Psoas muscle (tissue), 8 donors: ENCODE results near the gene C5AR1. TPM values are rescaled to one million over a fixed set of nuclear protein-coding genes. Genes with fewer than 3 reads are reported as not detected.

Experiments used
- ATAC-seq, 4 donors: fragments of 200-7000 bp; cut with Tn5 transposase; one replicate each; pipeline ENCODE4 v1.9.1; 2020; ENCODE audit warnings: moderate library complexity in 3 of 4, mild to moderate bottlenecking in 2 of 4
- DNase-seq, 2 donors: peaks; one replicate each; pipeline ENCODE4 v3.0.0-alpha.2; 2020
- H3K27ac ChIP-seq: fragments of 200-600 bp; one replicate; pipeline ENCODE4 v1.8.0; 2022
- H3K27me3 ChIP-seq, 3 donors: fragments of 200-600 bp in 1 of 3; one replicate each; pipeline versions ENCODE4 v1.6.1 to v1.8.0; 2013 to 2022; ENCODE audit warnings: low read length in 2 of 3, mild to moderate bottlenecking in 2 of 3, moderate library complexity in 1 of 3; ENCODE audit not compliant: insufficient read depth in 3 of 3
- H3K36me3 ChIP-seq, 2 donors: fragments of 200-600 bp in 1 of 2; one replicate each; pipeline versions ENCODE4 v1.6.1 to v1.8.0; 2013 to 2022; ENCODE audit warnings: low read depth in 1 of 2, mild to moderate bottlenecking in 1 of 2, moderate library complexity in 1 of 2; ENCODE audit not compliant: insufficient read depth in 1 of 2
- H3K4me1 ChIP-seq: fragments of 200-600 bp; one replicate; pipeline ENCODE4 v1.8.0; 2022
- H3K4me3 ChIP-seq: fragments of 200-600 bp; one replicate; pipeline ENCODE4 v1.8.0; 2022; ENCODE audit warnings: mild to moderate bottlenecking
- H3K9me3 ChIP-seq: fragments of 200-600 bp; one replicate; pipeline ENCODE4 v1.8.0; 2022
- WGBS, 3 donors: extraction: QIAGEN DNeasy Blood & Tissue Kit; methylation state at CpG; one replicate each; pipeline versions ENCODE4 v1.1.6 to v1.1.7; 2013; 5-methylcytosine and 5-hydroxymethylcytosine counted together
- intact Hi-C, 2 donors: fragments of 100-400 bp; cut with DNase I; formaldehyde crosslinking; loops; one replicate each; pipeline versions ENCODE4 v1.11.0 to v1.14.2; 2022
- polyA plus RNA-seq, 3 donors: library from polyadenylated mRNA; stranded (reverse); fragments of 200-250 nt; gene quantifications; one replicate each; pipeline ENCODE4 v1.2.3, GENCODE V29; 2013
- total RNA-seq, 4 donors: library from RNA; stranded (reverse); fragmentation: NEBNext Ultra II Directional in 2 of 4; extraction: Animal tissue kit (Norgen Biotek cat#: 25700) in 2 of 4; gene quantifications; one replicate each; pipeline versions ENCODE4 v1.2.1 to v1.2.4, GENCODE V29; 2021 to 2023
- TF ChIP-seq, protein P1 (sequence below): fragments of 200-600 bp; IDR thresholded peaks from one replicate; pipeline ENCODE4 v1.8.0; 2022; ENCODE audit warnings: antibody characterized with exemption
- donor health status: healthy with polysubstance abuse.
- donor health status: DM: no; HTN: no; CAD: no; lungs with moderate emphysema.
- donor health status: Bipolar disorder and iron deficiency.
- donor health status: healthy.
- donor health status: DM: yes; HTN: yes; CAD: no.
- donor health status: DM: no; HTN: no; CAD: no.
- donor health status: DM: no; HTN: no; CAD: no.
- donor health status: DM: yes; HTN: yes; CAD: no.

The C5AR1 gene
- total and polyA plus RNA-seq, 7 donors, result 0.64 to 6.3 (median 2.4) TPM

DNA sequence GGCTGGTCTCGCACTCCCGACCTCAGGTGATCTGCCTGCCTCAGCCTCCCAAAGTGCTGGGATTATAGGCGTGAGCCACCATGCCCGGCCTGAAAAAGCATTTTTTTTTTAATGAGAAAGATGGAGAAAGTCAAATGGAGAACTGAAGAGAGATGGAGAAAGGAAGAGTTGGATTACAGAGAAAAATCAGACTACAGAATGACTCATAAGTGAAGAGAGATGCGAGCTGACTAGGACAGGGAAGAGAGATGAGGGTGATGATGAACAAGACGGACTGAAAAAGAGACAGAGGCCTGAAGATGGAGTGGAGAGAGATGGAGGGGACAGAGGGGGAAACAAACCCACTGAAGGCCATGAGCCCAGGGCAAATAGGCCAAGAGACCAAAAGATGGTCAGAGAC is 41.0 kb downstream of the C5AR1 start:
- Histone ChIP-seq H3K36me3 (peaks cover 2 to 31% of the 10 kb centered on the region in 2 donors), H3K27me3 (no peaks in the 10 kb centered on the region), H3K4me1 (peaks cover 5% of the 10 kb centered on the region), H3K27ac (no peak overlapping the region), H3K9me3 (no peaks in the 10 kb centered on the region), H3K4me3 (no peak overlapping the region)
- no peak for DNase-seq
- no peak for ATAC-seq
- intact Hi-C loops, result no loop called here
- 87 to 90% (median 90%) methylated on average over 6 of the region's 6 CpGs for WGBS, 3 donors
- TF ChIP-seq, protein P1, sequence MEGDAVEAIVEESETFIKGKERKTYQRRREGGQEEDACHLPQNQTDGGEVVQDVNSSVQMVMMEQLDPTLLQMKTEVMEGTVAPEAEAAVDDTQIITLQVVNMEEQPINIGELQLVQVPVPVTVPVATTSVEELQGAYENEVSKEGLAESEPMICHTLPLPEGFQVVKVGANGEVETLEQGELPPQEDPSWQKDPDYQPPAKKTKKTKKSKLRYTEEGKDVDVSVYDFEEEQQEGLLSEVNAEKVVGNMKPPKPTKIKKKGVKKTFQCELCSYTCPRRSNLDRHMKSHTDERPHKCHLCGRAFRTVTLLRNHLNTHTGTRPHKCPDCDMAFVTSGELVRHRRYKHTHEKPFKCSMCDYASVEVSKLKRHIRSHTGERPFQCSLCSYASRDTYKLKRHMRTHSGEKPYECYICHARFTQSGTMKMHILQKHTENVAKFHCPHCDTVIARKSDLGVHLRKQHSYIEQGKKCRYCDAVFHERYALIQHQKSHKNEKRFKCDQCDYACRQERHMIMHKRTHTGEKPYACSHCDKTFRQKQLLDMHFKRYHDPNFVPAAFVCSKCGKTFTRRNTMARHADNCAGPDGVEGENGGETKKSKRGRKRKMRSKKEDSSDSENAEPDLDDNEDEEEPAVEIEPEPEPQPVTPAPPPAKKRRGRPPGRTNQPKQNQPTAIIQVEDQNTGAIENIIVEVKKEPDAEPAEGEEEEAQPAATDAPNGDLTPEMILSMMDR, result no peak

DNA sequence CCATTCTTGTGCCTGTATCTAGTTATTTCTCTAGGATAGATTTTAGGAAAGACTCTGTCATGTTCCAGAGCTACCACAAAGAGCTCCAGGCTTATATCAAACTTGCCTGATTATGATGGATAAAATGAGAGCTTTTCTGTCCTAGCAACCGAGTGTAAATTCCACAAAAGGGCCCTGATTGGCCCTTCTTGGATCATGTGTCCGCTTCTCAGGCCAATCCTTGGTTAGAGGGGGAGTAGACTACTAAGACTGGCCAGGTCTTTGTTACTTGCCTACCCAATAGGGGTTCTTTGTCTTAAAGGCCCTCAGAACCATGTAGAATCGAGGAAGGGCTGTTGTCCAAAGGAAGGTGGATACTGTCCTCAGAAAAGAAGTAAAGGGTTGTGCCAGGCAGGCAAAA is 41.9 kb downstream of the C5AR1 start:
- peaks cover 5% of the 10 kb centered on the region for H3K4me1 ChIP-seq
- H3K36me3 ChIP-seq, result peaks cover 5 to 40% of the 10 kb centered on the region in 2 donors
- H3K4me3 ChIP-seq, result no peak overlapping the region
- TF ChIP-seq, protein P1, result no peak
- no peaks in the 10 kb centered on the region for H3K27me3 ChIP-seq
- intact Hi-C loops, result no loop called here
- no peaks in the 10 kb centered on the region for H3K9me3 ChIP-seq
- H3K27ac ChIP-seq, result no peak overlapping the region
- ATAC-seq (no peak), DNase-seq (no peak)
- 73 to 80% (median 76%) methylated on average over 3 of the region's 3 CpGs for WGBS, 3 donors

DNA sequence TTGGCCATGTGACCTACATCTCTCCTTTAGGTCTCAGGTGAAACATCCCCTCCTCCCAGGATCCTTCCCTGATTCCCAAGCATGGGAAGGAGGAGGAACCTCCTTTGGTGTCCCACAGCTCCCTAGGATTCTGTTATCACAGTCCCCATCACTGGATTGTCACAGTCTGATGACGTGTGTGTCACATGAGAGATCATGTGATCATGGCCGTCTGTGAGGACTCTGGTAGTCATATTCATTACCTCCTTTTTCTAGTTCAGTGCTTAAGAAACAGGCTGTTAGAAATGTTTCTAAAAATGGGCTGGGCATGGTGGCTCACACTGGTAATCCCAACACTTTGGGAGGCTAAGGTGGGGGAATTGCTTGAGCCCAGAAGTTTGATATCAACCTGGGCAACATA is 42.4 kb downstream of the C5AR1 start:
- no peak for ATAC-seq
- Histone ChIP-seq H3K9me3 (no peaks in the 10 kb centered on the region), H3K4me3 (no peak overlapping the region), H3K4me1 (peaks cover 5% of the 10 kb centered on the region), H3K36me3 (peaks cover 8 to 46% of the 10 kb centered on the region in 2 donors), H3K27me3 (no peaks in the 10 kb centered on the region), H3K27ac (no peak overlapping the region)
- intact Hi-C loops, result no loop called here
- 50 to 67% (median 64%) methylated on average over 2 of the region's 2 CpGs for WGBS, 3 donors
- TF ChIP-seq, protein P1, result no peak
- no peak for DNase-seq

DNA sequence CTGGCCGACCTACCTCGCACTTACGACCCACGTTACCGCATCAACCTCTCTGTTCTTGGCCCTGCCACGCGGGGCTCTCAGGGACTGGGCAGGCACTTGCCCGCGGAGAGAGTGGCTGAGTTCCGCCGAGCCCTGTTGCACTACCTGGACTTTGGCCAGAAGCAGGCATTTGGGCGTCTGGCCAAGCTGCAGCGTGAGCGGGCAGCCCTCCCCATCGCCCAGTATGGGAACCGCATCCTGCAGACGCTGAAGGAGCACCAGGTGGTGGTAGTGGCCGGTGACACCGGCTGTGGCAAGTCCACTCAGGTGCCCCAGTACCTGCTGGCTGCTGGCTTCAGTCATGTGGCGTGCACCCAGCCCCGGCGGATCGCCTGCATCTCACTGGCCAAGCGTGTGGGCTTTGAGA is 43.6 kb downstream of the C5AR1 start:
- H3K36me3 ChIP-seq, result peaks cover 13 to 58% of the 10 kb centered on the region in 2 donors
- 86 to 90% (median 88%) methylated on average over 24 of the region's 24 CpGs for WGBS, 3 donors
- TF ChIP-seq, protein P1, result no peak
- H3K9me3 ChIP-seq, result no peaks in the 10 kb centered on the region
- H3K27ac ChIP-seq, result no peak overlapping the region
- intact Hi-C loops, result no loop called here
- peaks cover 5% of the 10 kb centered on the region for H3K4me1 ChIP-seq
- ATAC-seq (no peak), DNase-seq (no peak)
- no peak overlapping the region for H3K4me3 ChIP-seq
- H3K27me3 ChIP-seq, result no peaks in the 10 kb centered on the region

DNA sequence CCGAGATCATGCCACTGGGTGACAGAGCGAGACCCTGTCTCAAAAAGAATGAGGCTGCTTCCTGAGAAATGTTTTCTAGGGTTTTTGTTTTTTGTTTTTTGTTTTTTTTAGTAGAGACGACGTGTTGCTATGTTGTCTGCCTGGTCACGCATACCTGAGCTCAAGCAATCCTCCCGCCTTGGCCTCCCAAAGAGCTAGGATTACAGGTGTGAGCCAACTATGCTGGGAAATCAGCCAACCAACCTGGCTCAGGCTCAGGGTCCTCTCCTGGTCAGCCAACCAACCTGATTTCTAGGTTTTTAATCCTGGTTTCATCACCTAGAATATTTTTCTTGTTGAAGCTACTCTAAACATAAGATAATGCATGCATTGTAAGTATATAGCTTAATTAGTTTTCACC is 47.2 kb downstream of the C5AR1 start:
- Histone ChIP-seq H3K27me3 (no peaks in the 10 kb centered on the region), H3K27ac (no peak overlapping the region), H3K36me3 (peaks cover 17 to 94% of the 10 kb centered on the region in 2 donors), H3K4me1 (no peaks in the 10 kb centered on the region), H3K9me3 (no peaks in the 10 kb centered on the region), H3K4me3 (no peak overlapping the region)
- intact Hi-C loops, result no loop called here
- DNase-seq, result no peak
- 70 to 78% (median 71%) methylated on average over 6 of the region's 6 CpGs for WGBS, 3 donors
- TF ChIP-seq, protein P1, result no peak
- no peak for ATAC-seq
